ENCODE data around the gene NXF1. TPM values are rescaled to one million over a fixed set of nuclear protein-coding genes. Genes with fewer than 3 reads are reported as not detected.
A peak's percentile ranks its signal among the peaks of the same experiment; 100 is the strongest.

Gene NXF1
- total and polyA plus RNA-seq, 2 of the 13 experiments (the other 11 are each of a cell fraction or from before 2014, with no cell fraction given) = 30.4 to 30.9 TPM

DNA sequence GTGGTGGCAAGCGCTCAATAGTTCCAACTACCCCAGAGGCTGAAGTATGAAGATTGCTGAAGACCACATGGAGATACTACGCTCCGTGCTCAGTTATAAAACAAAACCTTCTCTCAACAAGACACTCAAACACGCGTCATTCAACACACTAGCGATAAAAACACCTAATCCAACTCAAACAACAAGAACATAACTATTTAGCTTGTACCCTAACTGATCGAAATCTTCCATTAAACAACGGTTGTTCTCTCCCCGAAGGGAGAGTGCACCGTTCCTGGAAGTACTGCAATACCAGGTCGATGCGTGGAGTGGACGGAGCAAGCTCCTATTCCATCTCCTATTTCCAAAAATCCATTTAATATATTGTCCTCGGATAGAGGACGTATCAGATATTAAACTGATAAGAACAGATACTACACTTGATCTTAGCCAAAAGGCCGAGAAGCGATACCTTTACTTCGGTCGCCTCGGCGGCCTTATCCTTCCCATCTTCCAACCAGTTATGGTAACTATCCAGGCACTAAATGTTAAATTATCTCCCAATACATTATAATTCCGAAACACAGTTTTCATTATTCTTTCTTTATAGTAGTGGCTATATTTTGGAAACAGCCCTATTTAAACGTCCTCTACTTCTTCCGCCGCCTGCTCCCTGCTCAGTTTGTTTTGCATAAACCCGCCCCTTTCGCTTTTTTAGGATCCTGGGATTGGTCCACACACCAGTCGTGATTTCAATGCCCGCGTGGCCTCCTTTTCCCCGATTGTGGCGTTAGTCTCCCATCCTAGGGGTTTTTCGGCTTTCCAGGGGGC, 36.3 kb upstream of the NXF1 start (continued):
- TF ChIP-seq, protein P1, sequence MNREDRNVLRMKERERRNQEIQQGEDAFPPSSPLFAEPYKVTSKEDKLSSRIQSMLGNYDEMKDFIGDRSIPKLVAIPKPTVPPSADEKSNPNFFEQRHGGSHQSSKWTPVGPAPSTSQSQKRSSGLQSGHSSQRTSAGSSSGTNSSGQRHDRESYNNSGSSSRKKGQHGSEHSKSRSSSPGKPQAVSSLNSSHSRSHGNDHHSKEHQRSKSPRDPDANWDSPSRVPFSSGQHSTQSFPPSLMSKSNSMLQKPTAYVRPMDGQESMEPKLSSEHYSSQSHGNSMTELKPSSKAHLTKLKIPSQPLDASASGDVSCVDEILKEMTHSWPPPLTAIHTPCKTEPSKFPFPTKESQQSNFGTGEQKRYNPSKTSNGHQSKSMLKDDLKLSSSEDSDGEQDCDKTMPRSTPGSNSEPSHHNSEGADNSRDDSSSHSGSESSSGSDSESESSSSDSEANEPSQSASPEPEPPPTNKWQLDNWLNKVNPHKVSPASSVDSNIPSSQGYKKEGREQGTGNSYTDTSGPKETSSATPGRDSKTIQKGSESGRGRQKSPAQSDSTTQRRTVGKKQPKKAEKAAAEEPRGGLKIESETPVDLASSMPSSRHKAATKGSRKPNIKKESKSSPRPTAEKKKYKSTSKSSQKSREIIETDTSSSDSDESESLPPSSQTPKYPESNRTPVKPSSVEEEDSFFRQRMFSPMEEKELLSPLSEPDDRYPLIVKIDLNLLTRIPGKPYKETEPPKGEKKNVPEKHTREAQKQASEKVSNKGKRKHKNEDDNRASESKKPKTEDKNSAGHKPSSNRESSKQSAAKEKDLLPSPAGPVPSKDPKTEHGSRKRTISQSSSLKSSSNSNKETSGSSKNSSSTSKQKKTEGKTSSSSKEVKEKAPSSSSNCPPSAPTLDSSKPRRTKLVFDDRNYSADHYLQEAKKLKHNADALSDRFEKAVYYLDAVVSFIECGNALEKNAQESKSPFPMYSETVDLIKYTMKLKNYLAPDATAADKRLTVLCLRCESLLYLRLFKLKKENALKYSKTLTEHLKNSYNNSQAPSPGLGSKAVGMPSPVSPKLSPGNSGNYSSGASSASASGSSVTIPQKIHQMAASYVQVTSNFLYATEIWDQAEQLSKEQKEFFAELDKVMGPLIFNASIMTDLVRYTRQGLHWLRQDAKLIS (CRISPR knock-in tag; IDR thresholded peaks at IDR 0.05) = peak; percentile 99
- TF ChIP-seq GABPA (IDR thresholded peaks at IDR 0.05; ENCODE audit: low read depth, low read length) (no peak), GABPA (CRISPR knock-in tag; IDR thresholded peaks at IDR 0.05; ENCODE audit: low read depth) (peak; percentile 70), ZNF839 (CRISPR knock-in tag; IDR thresholded peaks at IDR 0.05; ENCODE audit: borderline replicate concordance) (no peak), NR2F6 (IDR thresholded peaks at IDR 0.05) (peak; percentile 58), NR2F6 (CRISPR knock-in tag; IDR thresholded peaks at IDR 0.05) (peak; percentile 42), ZNF451 (CRISPR knock-in tag; IDR thresholded peaks at IDR 0.05) (0 out of 2 replicates have a peak, but pooled peaks have one; percentile 17), ZSCAN25 (CRISPR knock-in tag; IDR thresholded peaks at IDR 0.05) (peak; percentile 57; the same call in 1 of the 2 replicates), ZNF790 (CRISPR knock-in tag; IDR thresholded peaks at IDR 0.05; ENCODE audit: borderline replicate concordance) (peak; percentile 78; the same call in 1 of the 2 replicates), ZNF616 (CRISPR knock-in tag; IDR thresholded peaks at IDR 0.05; ENCODE audit: low read depth) (no peak; the same call in 1 of the 2 replicates), ZNF235 (CRISPR knock-in tag; IDR thresholded peaks at IDR 0.05; ENCODE audit: borderline replicate concordance) (no peak; the same call in 1 of the 2 replicates), ZNF441 (CRISPR knock-in tag; IDR thresholded peaks at IDR 0.05; ENCODE audit: borderline replicate concordance) (peak; percentile 56), SRSF4 (IDR thresholded peaks at IDR 0.05; ENCODE audit: low read depth, low read length, poor library complexity, severe bottlenecking) (no peak), ZNF841 (CRISPR knock-in tag; IDR thresholded peaks at IDR 0.05; ENCODE audit: borderline replicate concordance) (peak; percentile 96), ARHGAP35 (CRISPR knock-in tag; IDR thresholded peaks at IDR 0.05; ENCODE audit: borderline replicate concordance) (peak; percentile 59; the same call in 1 of the 2 replicates), IRX3 (CRISPR knock-in tag; IDR thresholded peaks at IDR 0.05; ENCODE audit: borderline replicate concordance, low read depth) (peak; percentile 44), HNF4A (CRISPR knock-in tag; IDR thresholded peaks at IDR 0.05) (peak; percentile 40), PHF5A (CRISPR knock-in tag; IDR thresholded peaks at IDR 0.05; ENCODE audit: low read depth, unreplicated experiment) (peak; percentile 99)
- TF ChIP-seq, protein P2, sequence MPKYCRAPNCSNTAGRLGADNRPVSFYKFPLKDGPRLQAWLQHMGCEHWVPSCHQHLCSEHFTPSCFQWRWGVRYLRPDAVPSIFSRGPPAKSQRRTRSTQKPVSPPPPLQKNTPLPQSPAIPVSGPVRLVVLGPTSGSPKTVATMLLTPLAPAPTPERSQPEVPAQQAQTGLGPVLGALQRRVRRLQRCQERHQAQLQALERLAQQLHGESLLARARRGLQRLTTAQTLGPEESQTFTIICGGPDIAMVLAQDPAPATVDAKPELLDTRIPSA (CRISPR knock-in tag; IDR thresholded peaks at IDR 0.05; ENCODE audit: borderline replicate concordance) = no peak
- TF ChIP-seq, protein P3, sequence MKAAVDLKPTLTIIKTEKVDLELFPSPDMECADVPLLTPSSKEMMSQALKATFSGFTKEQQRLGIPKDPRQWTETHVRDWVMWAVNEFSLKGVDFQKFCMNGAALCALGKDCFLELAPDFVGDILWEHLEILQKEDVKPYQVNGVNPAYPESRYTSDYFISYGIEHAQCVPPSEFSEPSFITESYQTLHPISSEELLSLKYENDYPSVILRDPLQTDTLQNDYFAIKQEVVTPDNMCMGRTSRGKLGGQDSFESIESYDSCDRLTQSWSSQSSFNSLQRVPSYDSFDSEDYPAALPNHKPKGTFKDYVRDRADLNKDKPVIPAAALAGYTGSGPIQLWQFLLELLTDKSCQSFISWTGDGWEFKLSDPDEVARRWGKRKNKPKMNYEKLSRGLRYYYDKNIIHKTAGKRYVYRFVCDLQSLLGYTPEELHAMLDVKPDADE (CRISPR knock-in tag; IDR thresholded peaks at IDR 0.05) = peak; percentile 21; the same call in 1 of the 2 replicates
- TF ChIP-seq, protein P4, sequence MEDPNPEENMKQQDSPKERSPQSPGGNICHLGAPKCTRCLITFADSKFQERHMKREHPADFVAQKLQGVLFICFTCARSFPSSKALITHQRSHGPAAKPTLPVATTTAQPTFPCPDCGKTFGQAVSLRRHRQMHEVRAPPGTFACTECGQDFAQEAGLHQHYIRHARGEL (CRISPR knock-in tag; IDR thresholded peaks at IDR 0.05) = no peak
- TF ChIP-seq, protein P5, sequence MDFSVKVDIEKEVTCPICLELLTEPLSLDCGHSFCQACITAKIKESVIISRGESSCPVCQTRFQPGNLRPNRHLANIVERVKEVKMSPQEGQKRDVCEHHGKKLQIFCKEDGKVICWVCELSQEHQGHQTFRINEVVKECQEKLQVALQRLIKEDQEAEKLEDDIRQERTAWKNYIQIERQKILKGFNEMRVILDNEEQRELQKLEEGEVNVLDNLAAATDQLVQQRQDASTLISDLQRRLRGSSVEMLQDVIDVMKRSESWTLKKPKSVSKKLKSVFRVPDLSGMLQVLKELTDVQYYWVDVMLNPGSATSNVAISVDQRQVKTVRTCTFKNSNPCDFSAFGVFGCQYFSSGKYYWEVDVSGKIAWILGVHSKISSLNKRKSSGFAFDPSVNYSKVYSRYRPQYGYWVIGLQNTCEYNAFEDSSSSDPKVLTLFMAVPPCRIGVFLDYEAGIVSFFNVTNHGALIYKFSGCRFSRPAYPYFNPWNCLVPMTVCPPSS (IDR thresholded peaks at IDR 0.05) = no peak
